Keratinocyte (primary cell): ENCODE measurements around the gene CELSR1. TPM values are rescaled to one million over a fixed set of nuclear protein-coding genes. Genes with fewer than 3 reads are reported as not detected.

Source experiments
- DNase-seq: peaks from one replicate; pipeline ENCODE4 v3.0.0-alpha.2; 2011; ENCODE audit warnings: low read depth, missing footprints, low spot score
- FAIRE-seq: peaks from 2 replicates; lab custom pipeline; 2011; peaks lifted over from hg19 to GRCh38; lab: Jason Lieb, UNC
- H2AFZ ChIP-seq: 2 replicates; pipeline ENCODE4 v1.6.0; 2012; ENCODE audit warnings: low read length, control low read depth, inconsistent platforms; ENCODE audit not compliant: control insufficient read depth
- H3K27ac ChIP-seq: 2 replicates; pipeline ENCODE4 v1.5.1; 2011; ENCODE audit warnings: low read length; ENCODE audit not compliant: control insufficient read depth, insufficient read depth
- H3K27me3 ChIP-seq: 3 replicates; pipeline ENCODE4 v1.6.0; 2011; ENCODE audit warnings: low read length; ENCODE audit not compliant: control insufficient read depth, insufficient read depth; ENCODE audit errors: extremely low read depth
- H3K36me3 ChIP-seq, 2 experiments: 2 replicates in 1 of 2; 3 replicates in 1 of 2; pipeline ENCODE4 v1.5.1; 2011; ENCODE audit warnings: low read length in 2 of 2, mild to moderate bottlenecking in 1 of 2; ENCODE audit not compliant: control insufficient read depth in 2 of 2, insufficient read depth in 2 of 2; ENCODE audit errors: extremely low read depth in 1 of 2
- H3K4me1 ChIP-seq: 3 replicates; pipeline ENCODE4 v1.5.1; 2011; ENCODE audit warnings: low read length; ENCODE audit not compliant: control insufficient read depth, insufficient read depth; ENCODE audit errors: extremely low read depth
- H3K4me2 ChIP-seq: 3 replicates; pipeline ENCODE4 v1.6.0; 2011; ENCODE audit warnings: low read depth, low read length; ENCODE audit not compliant: control insufficient read depth, insufficient read depth; ENCODE audit errors: extremely low read depth
- H3K4me3 ChIP-seq, 3 experiments: fragments of 200-600 bp in 1 of 3; sonication (generic) in 1 of 3; 2 replicates in 2 of 3; 3 replicates in 1 of 3; pipeline ENCODE4 v1.5.1; 2011 to 2016; ENCODE audit warnings: low read length in 3 of 3, mild to moderate bottlenecking in 3 of 3, control low read depth in 2 of 3, inconsistent platforms in 1 of 3, low read depth in 1 of 3, mixed read lengths in 1 of 3, mixed run types in 1 of 3, moderate library complexity in 1 of 3; ENCODE audit not compliant: control insufficient read depth in 2 of 3, insufficient read depth in 2 of 3; ENCODE audit errors: extremely low read depth in 1 of 3
- H3K79me2 ChIP-seq: 2 replicates; pipeline ENCODE4 v1.6.0; 2012; ENCODE audit warnings: low read length; ENCODE audit not compliant: control insufficient read depth, insufficient read depth
- H3K9ac ChIP-seq: 3 replicates; pipeline ENCODE4 v1.6.0; 2011; ENCODE audit warnings: low read length; ENCODE audit not compliant: control insufficient read depth, insufficient read depth; ENCODE audit errors: extremely low read depth
- H3K9me1 ChIP-seq: 3 replicates; pipeline ENCODE4 v1.6.0; 2011; ENCODE audit warnings: low read length; ENCODE audit not compliant: control insufficient read depth, insufficient read depth; ENCODE audit errors: extremely low read depth
- H3K9me3 ChIP-seq: 2 replicates; pipeline ENCODE4 v1.5.1; 2012; ENCODE audit warnings: low read depth, low read length; ENCODE audit not compliant: control insufficient read depth
- H4K20me1 ChIP-seq: 3 replicates; pipeline ENCODE4 v1.6.0; 2011; ENCODE audit warnings: low read length; ENCODE audit not compliant: control insufficient read depth, insufficient read depth; ENCODE audit errors: extremely low read depth
- CTCF ChIP-seq, 3 experiments: IDR thresholded peaks in 1 of 3; conservative IDR thresholded peaks in 1 of 3; optimal IDR thresholded peaks in 1 of 3; 2 replicates in 2 of 3; 3 replicates in 1 of 3; pipeline versions ENCODE3 to v1.5.1; 2011; ENCODE audit warnings: low read length in 3 of 3, mild to moderate bottlenecking in 3 of 3, moderate library complexity in 2 of 3, control low read depth in 1 of 3, inconsistent platforms in 1 of 3; ENCODE audit not compliant: insufficient read depth in 2 of 3; ENCODE audit errors: extremely low read depth in 1 of 3
- EZH2 ChIP-seq: IDR thresholded peaks from one replicate; pipeline ENCODE4 v1.6.1; 2012; ENCODE audit warnings: inconsistent platforms, mild to moderate bottlenecking, low read length, moderate library complexity
- dilution Hi-C: fragments of 300-500 bp; cut with MboI; formaldehyde crosslinking; loops from one replicate; pipeline ENCODE4 v1.7.0; 2020; ENCODE audit warnings: low sequenced_read_pairs; ENCODE audit not compliant: extremely low pct_ligation_motif_present
- polyA plus RNA-seq, 5 experiments: library from polyadenylated mRNA; depleted of rRNA in 3 of 5; stranded (reverse) in 3 of 5; stranded (forward) in 1 of 5; unstranded in 1 of 5; fragments of >200 nt; gene quantifications; 1 replicate in 1 of 5; 2 replicates in 3 of 5; 3 replicates in 1 of 5; pipeline versions ENCODE4 v1.2.1 to v1.2.3, GENCODE V29; 2011 to 2012; ENCODE audit warnings: missing spikeins in 2 of 5, low read depth in 1 of 5, low replicate concordance in 1 of 5

CELSR1 gene
- polyA plus RNA-seq, 1 donor (not counting 4 experiments of a cell fraction or from before 2014, with no cell fraction given): 16.1 TPM

- H4K20me1 ChIP-seq: no peaks in the 10 kb centered on the region
- no peak overlapping the region for H3K27ac ChIP-seq
- peak; percentile 82 to 92 (median 92) for TF ChIP-seq CTCF (optimal IDR thresholded peaks at IDR 0.05 in 1 of 3, IDR thresholded peaks at IDR 0.05 in 1 of 3, conservative IDR thresholded peaks at IDR 0.05 in 1 of 3; ENCODE audit: extremely low read depth in 1 of 3, insufficient read depth in 2 of 3, low read length in 3 of 3)
- TF ChIP-seq EZH2: no peak
- H2AFZ ChIP-seq: peak overlapping the region; percentile 88
- peak overlapping the region; percentile 83 for H3K4me2 ChIP-seq
- no peaks in the 10 kb centered on the region for H3K79me2 ChIP-seq
- no peaks in the 10 kb centered on the region for H3K9me1 ChIP-seq
- no peaks in the 10 kb centered on the region for H3K27me3 ChIP-seq
- H3K4me1 ChIP-seq: peaks cover 9% of the 10 kb centered on the region
- dilution Hi-C loops: no loop called here
- no peaks in the 10 kb centered on the region for H3K36me3 ChIP-seq
- peak overlapping the region in 1 of 3 experiments; percentile 59 for H3K4me3 ChIP-seq
- no peaks in the 10 kb centered on the region for H3K9me3 ChIP-seq
- H3K9ac ChIP-seq: no peak overlapping the region
- DNase-seq (no peak), FAIRE-seq (peak; percentile 9)
Measured at GRCh38 chr22:46563381-46564083, 26.1 kb upstream of the CELSR1 start.

GRCh38 chr22:46561435-46561905, 24.1 kb upstream of the CELSR1 start:
- Histone ChIP-seq H2AFZ (peak overlapping the region; percentile 58), H3K9ac (no peak overlapping the region)
- dilution Hi-C loops: no loop called here

More at GRCh38 chr22:46561435-46561905, 24.1 kb upstream of the CELSR1 start:
- H3K9me3 ChIP-seq: no peaks in the 10 kb centered on the region
- H3K4me2 ChIP-seq: no peak overlapping the region
- no peak overlapping the region for H3K4me3 ChIP-seq
- H3K27ac ChIP-seq: no peak overlapping the region
- no peaks in the 10 kb centered on the region for H3K27me3 ChIP-seq
- H3K36me3 ChIP-seq: no peaks in the 10 kb centered on the region
- no peak for DNase-seq
- H3K9me1 ChIP-seq: no peaks in the 10 kb centered on the region
- peaks cover 25% of the 10 kb centered on the region for H3K4me1 ChIP-seq
- TF ChIP-seq EZH2 (no peak), CTCF (optimal IDR thresholded peaks at IDR 0.05 in 1 of 3, IDR thresholded peaks at IDR 0.05 in 1 of 3, conservative IDR thresholded peaks at IDR 0.05 in 1 of 3; ENCODE audit: extremely low read depth in 1 of 3, insufficient read depth in 2 of 3, low read length in 3 of 3) (no peak)
- no peaks in the 10 kb centered on the region for H4K20me1 ChIP-seq
- FAIRE-seq: no peak
- no peaks in the 10 kb centered on the region for H3K79me2 ChIP-seq
